AG04450 (cell line): Measurements from ENCODE around the gene COIL. TPM values are rescaled to one million over a fixed set of nuclear protein-coding genes. Genes with fewer than 3 reads are reported as not detected.

Experiments
- CTCF ChIA-PET: fragments of 300-600, 350-600 bp; formaldehyde crosslinking; extraction: SDS; loops from one replicate; lab custom pipeline; 2022; ENCODE audit warnings: antibody characterized with exemption, inconsistent platforms; lab: Charles Lee
- POLR2A ChIA-PET: fragments of 350-600 bp; formaldehyde crosslinking; extraction: SDS; loops from one replicate; lab custom pipeline; 2021; ENCODE audit warnings: antibody characterized with exemption, inconsistent platforms; lab: Yijun Ruan, JAX
- DNase-seq: peaks from one replicate; pipeline ENCODE4 v3.0.0-alpha.2; 2011; ENCODE audit warnings: low read depth, low spot score
- H3K27ac ChIP-seq: one replicate; pipeline ENCODE4 v1.5.1; 2012; ENCODE audit warnings: low read depth, low read length, control low read depth
- H3K27me3 ChIP-seq: one replicate; pipeline ENCODE4 v1.6.0; 2012; ENCODE audit warnings: low read length; ENCODE audit not compliant: control insufficient read depth, insufficient read depth
- H3K4me3 ChIP-seq: 2 replicates; pipeline ENCODE4 v1.5.1; 2011; ENCODE audit warnings: mild to moderate bottlenecking, low read depth, low read length, control low read depth
- H3K9me3 ChIP-seq: 2 replicates; pipeline ENCODE4 v1.5.1; 2012; ENCODE audit warnings: low read length; ENCODE audit not compliant: control insufficient read depth, insufficient read depth
- CTCF ChIP-seq: IDR thresholded peaks from 2 replicates; pipeline ENCODE4 v1.5.1; 2011; ENCODE audit warnings: low read depth, low read length, control low read depth, inconsistent platforms
- polyA plus RNA-seq: library from polyadenylated mRNA; depleted of rRNA; stranded (reverse); fragments of >200 nt; gene quantifications from 2 replicates; pipeline ENCODE4 v1.2.3, GENCODE V29; 2011

Gene COIL
- polyA plus RNA-seq, 1 experiment, result 8.2 TPM

GRCh38 chr17:56893503-56893902 is 67.3 kb downstream of the COIL start:
- no peak for DNase-seq
- Histone ChIP-seq H3K27ac (no peak overlapping the region), H3K27me3 (no peaks in the 10 kb centered on the region), H3K4me3 (no peak overlapping the region), H3K9me3 (peaks cover 3% of the 10 kb centered on the region)
- CTCF ChIA-PET, result interaction anchor here (2.6 kb wide), 1 partner anchor 11 kb away, joined by 8 read pairs; no protein-coding TSS in a partner anchor
- POLR2A ChIA-PET, result no interaction called here
- no peak for TF ChIP-seq CTCF

- POLR2A ChIA-PET, result no interaction called here
- CTCF ChIA-PET, result interaction anchor here (2.6 kb wide), 1 partner anchor 12 kb away, joined by 8 read pairs; no protein-coding TSS in a partner anchor
- DNase-seq, result no peak
Measured at GRCh38 chr17:56892333-56892732, 68.5 kb downstream of the COIL start.

GRCh38 chr17:56891751-56892150 is 69.1 kb downstream of the COIL start:
- no peak for DNase-seq
- H3K9me3 ChIP-seq, result peaks cover 14% of the 10 kb centered on the region
- ChIA-PET CTCF (interaction anchor here (1.2 to 2.6 kb wide), 2 partner anchors 13 to 48 kb away, joined by 3 to 8 read pairs; no protein-coding TSS in a partner anchor), POLR2A (no interaction called here)
- TF ChIP-seq CTCF, result peak; percentile 29
- H3K27me3 ChIP-seq, result no peaks in the 10 kb centered on the region
- peak overlapping the region; percentile 11 for H3K27ac ChIP-seq
- H3K4me3 ChIP-seq, result no peak overlapping the region

More at GRCh38 chr17:56892333-56892732, 68.5 kb downstream of the COIL start:
- Histone ChIP-seq H3K4me3 (no peak overlapping the region), H3K9me3 (peaks cover 14% of the 10 kb centered on the region), H3K27ac (no peak overlapping the region), H3K27me3 (no peaks in the 10 kb centered on the region)
- TF ChIP-seq CTCF, result no peak

- ChIA-PET POLR2A (no interaction called here), CTCF (interaction anchor here (1.2 kb wide), 1 partner anchor 48 kb away, joined by 3 read pairs; no protein-coding TSS in a partner anchor)
- no peak overlapping the region for H3K27ac ChIP-seq
- no peak overlapping the region for H3K4me3 ChIP-seq
- H3K9me3 ChIP-seq, result peaks cover 14% of the 10 kb centered on the region
- DNase-seq, result no peak
- no peaks in the 10 kb centered on the region for H3K27me3 ChIP-seq
- TF ChIP-seq CTCF, result no peak
Measured at GRCh38 chr17:56890906-56891674, 69.8 kb downstream of the COIL start.

- Histone ChIP-seq H3K27me3 (no peaks in the 10 kb centered on the region), H3K9me3 (peaks cover 14% of the 10 kb centered on the region), H3K4me3 (no peak overlapping the region), H3K27ac (no peak overlapping the region)
- TF ChIP-seq CTCF, result no peak
- POLR2A ChIA-PET, result no interaction called here
- CTCF ChIA-PET, result no interaction called here
- DNase-seq, result no peak
Measured at GRCh38 chr17:56890390-56890789, 70.5 kb downstream of the COIL start.
